K562 (cell line): Measurements from ENCODE around the gene NKIRAS1. TPM values are rescaled to one million over a fixed set of nuclear protein-coding genes. Genes with fewer than 3 reads are reported as not detected.
A peak's percentile ranks its signal among the peaks of the same experiment; 100 is the strongest.

Experiments
- ATF7 ChIP-seq: fragments of 450-650 bp; IDR thresholded peaks from 2 replicates; pipeline ENCODE4 v1.7.1; 2014; ENCODE audit warnings: mild to moderate bottlenecking, moderate library complexity
- EGR1 ChIP-seq: fragments of 450-650 bp; conservative IDR thresholded peaks from 2 replicates; pipeline ENCODE4 v1.6.1; 2017; ENCODE audit warnings: mild to moderate bottlenecking
- ETV5 ChIP-seq: sonication (generic); formaldehyde crosslinking; IDR thresholded peaks from 2 replicates; pipeline ENCODE4 v1.4.0; 2020; ENCODE audit warnings: low read depth, mild to moderate bottlenecking, missing genetic modification reagents
- HINFP ChIP-seq: fragments of 450-650 bp; conservative IDR thresholded peaks from 2 replicates; pipeline ENCODE4 v1.6.1; 2016; ENCODE audit warnings: missing genetic modification characterization, low read depth, mild to moderate bottlenecking, control low read depth, missing compliant biosample characterization
- MXI1 ChIP-seq: IDR thresholded peaks from 2 replicates; pipeline ENCODE4 v1.6.1; 2011; ENCODE audit warnings: low read depth, mild to moderate bottlenecking, improper control_type of control experiment, low read length
- NCOA4 ChIP-seq: fragments of 450-650 bp; IDR thresholded peaks from 2 replicates; pipeline ENCODE4 v1.6.1; 2018; ENCODE audit warnings: mild to moderate bottlenecking; ENCODE audit not compliant: partially characterized antibody
- NFIC ChIP-seq: fragments of 450-650 bp; IDR thresholded peaks from 2 replicates; pipeline ENCODE4 v1.6.1; 2017; ENCODE audit warnings: mild to moderate bottlenecking, inconsistent platforms
- POLR2B ChIP-seq: fragments of 450-650 bp; IDR thresholded peaks from 2 replicates; pipeline ENCODE4 v1.6.1; 2018; ENCODE audit warnings: low read depth; ENCODE audit not compliant: partially characterized antibody
- POLR2H ChIP-seq: IDR thresholded peaks from 2 replicates; pipeline ENCODE4 v1.6.1; 2016; ENCODE audit warnings: missing genetic modification characterization, low read depth, mild to moderate bottlenecking, control low read depth, missing compliant biosample characterization, moderate library complexity
- SP1 ChIP-seq: sonication (generic); formaldehyde crosslinking; IDR thresholded peaks from 2 replicates; pipeline ENCODE4 v1.8.1; 2022; ENCODE audit warnings: mild to moderate bottlenecking, missing genetic modification reagents
- TCF7L2 ChIP-seq: fragments of 150-350 bp; IDR thresholded peaks from 2 replicates; pipeline ENCODE4 v1.6.1; 2016; ENCODE audit warnings: low read depth, mild to moderate bottlenecking, low read length, moderate library complexity
- ZBTB11 ChIP-seq, 3 experiments: fragments of 200-800 bp in 1 of 3; fragments of 250-450 bp in 1 of 3; fragments of 450-650 bp in 1 of 3; sonication (Bioruptor Pico) in 1 of 3; sonication (Bioruptor generic) in 1 of 3; formaldehyde crosslinking in 1 of 3; IDR thresholded peaks; 2 replicates each; pipeline versions ENCODE4 v1.6.1 to v1.8.0; 2016 to 2022; ENCODE audit warnings: mild to moderate bottlenecking in 2 of 3, missing genetic modification characterization in 2 of 3, missing compliant biosample characterization in 1 of 3, moderate library complexity in 1 of 3
- ZNF165 ChIP-seq: fragments of 250-450 bp; sonication (Bioruptor Pico); IDR thresholded peaks from 2 replicates; pipeline ENCODE4 v1.4.0; 2020; ENCODE audit warnings: borderline replicate concordance
- ZNF217 ChIP-seq: sonication (generic); formaldehyde crosslinking; IDR thresholded peaks from 2 replicates; pipeline ENCODE4 v1.8.0; 2022; ENCODE audit warnings: mild to moderate bottlenecking, missing genetic modification reagents
- polyA plus RNA-seq, 8 experiments: library from polyadenylated mRNA; depleted of rRNA in 4 of 8; stranded (reverse) in 5 of 8; unstranded in 3 of 8; fragments of >200 nt; fragmentation: Nextera tagmentation in 2 of 8; fragmentation: Illumina TruSeq in 1 of 8; extraction: Ambion mirVana in 2 of 8; extraction: Trizol in 1 of 8; gene quantifications; 2 replicates each; pipeline versions ENCODE4 v1.2.1 to v1.2.3, GENCODE V29; 2011 to 2014; ENCODE audit warnings: inconsistent platforms in 1 of 8, missing spikeins in 1 of 8
- total RNA-seq, 7 experiments: library from RNA; depleted of rRNA in 6 of 7; stranded (reverse); fragments of >200 nt in 6 of 7; fragmentation: Illumina TruSeq in 2 of 7; extraction: Trizol in 2 of 7; gene quantifications; 2 replicates each; pipeline versions ENCODE4 v1.2.1 to v1.2.3, GENCODE V29; 2011 to 2021; ENCODE audit warnings: low replicate concordance in 1 of 7
- TF ChIP-seq, protein P1 (sequence below): sonication (generic); formaldehyde crosslinking; IDR thresholded peaks from 2 replicates; pipeline ENCODE4 v1.8.0; 2022; ENCODE audit warnings: missing genetic modification reagents, mild to moderate bottlenecking, borderline replicate concordance
- TF ChIP-seq, protein P2 (sequence below): sonication (generic); formaldehyde crosslinking; IDR thresholded peaks from 2 replicates; pipeline ENCODE4 v1.9.0; 2022; ENCODE audit warnings: mild to moderate bottlenecking, missing genetic modification reagents
- TF ChIP-seq, protein P3 (sequence below): fragments of 450-650 bp; IDR thresholded peaks from 2 replicates; pipeline ENCODE4 v1.7.1; 2018; ENCODE audit warnings: mild to moderate bottlenecking, low read depth; ENCODE audit not compliant: partially characterized antibody

NKIRAS1 gene
- total and polyA plus RNA-seq, 9 of the 15 experiments (the other 6 are each of a cell fraction or from before 2014, with no cell fraction given), result 5.1 to 10.3 (median 6.3) TPM

DNA sequence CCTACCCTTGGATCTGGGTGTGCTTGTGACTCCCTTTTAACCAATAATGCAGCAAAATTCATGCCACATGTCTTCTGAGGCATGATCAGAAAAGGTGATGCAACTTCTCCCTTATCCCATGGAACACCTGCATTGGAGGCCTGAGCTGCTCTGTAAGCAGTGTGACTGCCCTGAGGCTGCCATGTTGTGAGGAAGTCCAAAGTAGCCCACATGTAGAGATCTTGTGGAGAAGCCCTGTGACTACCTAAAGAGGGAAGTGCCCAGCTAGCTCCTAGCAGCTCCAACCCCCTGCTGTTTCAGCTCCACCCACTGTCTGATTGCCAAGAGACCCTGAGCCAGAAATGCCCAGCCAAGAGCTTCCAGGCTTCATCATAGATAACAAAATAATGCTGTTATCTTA, 21.9 kb upstream of the NKIRAS1 start (continued):
- TF ChIP-seq, protein P1, sequence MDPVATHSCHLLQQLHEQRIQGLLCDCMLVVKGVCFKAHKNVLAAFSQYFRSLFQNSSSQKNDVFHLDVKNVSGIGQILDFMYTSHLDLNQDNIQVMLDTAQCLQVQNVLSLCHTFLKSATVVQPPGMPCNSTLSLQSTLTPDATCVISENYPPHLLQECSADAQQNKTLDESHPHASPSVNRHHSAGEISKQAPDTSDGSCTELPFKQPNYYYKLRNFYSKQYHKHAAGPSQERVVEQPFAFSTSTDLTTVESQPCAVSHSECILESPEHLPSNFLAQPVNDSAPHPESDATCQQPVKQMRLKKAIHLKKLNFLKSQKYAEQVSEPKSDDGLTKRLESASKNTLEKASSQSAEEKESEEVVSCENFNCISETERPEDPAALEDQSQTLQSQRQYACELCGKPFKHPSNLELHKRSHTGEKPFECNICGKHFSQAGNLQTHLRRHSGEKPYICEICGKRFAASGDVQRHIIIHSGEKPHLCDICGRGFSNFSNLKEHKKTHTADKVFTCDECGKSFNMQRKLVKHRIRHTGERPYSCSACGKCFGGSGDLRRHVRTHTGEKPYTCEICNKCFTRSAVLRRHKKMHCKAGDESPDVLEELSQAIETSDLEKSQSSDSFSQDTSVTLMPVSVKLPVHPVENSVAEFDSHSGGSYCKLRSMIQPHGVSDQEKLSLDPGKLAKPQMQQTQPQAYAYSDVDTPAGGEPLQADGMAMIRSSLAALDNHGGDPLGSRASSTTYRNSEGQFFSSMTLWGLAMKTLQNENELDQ (CRISPR knock-in tag), result no peak
- TF ChIP-seq NCOA4 (no peak), MXI1 (no peak), ZBTB11 (CRISPR knock-in tag; IDR thresholded peaks at IDR 0.05) (no peak), POLR2B (no peak), SP1 (CRISPR knock-in tag) (no peak), ETV5 (no peak), POLR2H (tag) (no peak), ZNF165 (no peak), ZNF217 (CRISPR knock-in tag) (no peak), EGR1 (no peak), ATF7 (peak; percentile 37; the same call in 1 of the 2 replicates), TCF7L2 (no peak), HINFP (tag) (no peak), NFIC (no peak)
- TF ChIP-seq, protein P2, sequence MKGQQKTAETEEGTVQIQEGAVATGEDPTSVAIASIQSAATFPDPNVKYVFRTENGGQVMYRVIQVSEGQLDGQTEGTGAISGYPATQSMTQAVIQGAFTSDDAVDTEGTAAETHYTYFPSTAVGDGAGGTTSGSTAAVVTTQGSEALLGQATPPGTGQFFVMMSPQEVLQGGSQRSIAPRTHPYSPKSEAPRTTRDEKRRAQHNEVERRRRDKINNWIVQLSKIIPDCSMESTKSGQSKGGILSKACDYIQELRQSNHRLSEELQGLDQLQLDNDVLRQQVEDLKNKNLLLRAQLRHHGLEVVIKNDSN (CRISPR knock-in tag), result peak; percentile 60; the same call in 1 of the 2 replicates
- TF ChIP-seq, protein P3, sequence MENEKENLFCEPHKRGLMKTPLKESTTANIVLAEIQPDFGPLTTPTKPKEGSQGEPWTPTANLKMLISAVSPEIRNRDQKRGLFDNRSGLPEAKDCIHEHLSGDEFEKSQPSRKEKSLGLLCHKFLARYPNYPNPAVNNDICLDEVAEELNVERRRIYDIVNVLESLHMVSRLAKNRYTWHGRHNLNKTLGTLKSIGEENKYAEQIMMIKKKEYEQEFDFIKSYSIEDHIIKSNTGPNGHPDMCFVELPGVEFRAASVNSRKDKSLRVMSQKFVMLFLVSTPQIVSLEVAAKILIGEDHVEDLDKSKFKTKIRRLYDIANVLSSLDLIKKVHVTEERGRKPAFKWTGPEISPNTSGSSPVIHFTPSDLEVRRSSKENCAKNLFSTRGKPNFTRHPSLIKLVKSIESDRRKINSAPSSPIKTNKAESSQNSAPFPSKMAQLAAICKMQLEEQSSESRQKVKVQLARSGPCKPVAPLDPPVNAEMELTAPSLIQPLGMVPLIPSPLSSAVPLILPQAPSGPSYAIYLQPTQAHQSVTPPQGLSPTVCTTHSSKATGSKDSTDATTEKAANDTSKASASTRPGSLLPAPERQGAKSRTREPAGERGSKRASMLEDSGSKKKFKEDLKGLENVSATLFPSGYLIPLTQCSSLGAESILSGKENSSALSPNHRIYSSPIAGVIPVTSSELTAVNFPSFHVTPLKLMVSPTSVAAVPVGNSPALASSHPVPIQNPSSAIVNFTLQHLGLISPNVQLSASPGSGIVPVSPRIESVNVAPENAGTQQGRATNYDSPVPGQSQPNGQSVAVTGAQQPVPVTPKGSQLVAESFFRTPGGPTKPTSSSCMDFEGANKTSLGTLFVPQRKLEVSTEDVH, result no peak
